ENCODE results near the gene KDM6A.
"Not testable (repeated sequence)": the region's sequence is repeated elsewhere in the genome, so short reads cannot be mapped to it uniquely, and the experiment has no call there.

The KDM6A gene

GRCh38 chrX:44961817-44962607 lies 89.0 kb downstream of the KDM6A start:
- DNase-seq (ENCODE audit: low read depth in 2 of 2) = no peak

GRCh38 chrX:44962944-44963343 lies 90.0 kb downstream of the KDM6A start:
- DNase-seq (ENCODE audit: low read depth in 2 of 2) = no peak

- no peak for DNase-seq (ENCODE audit: low read depth in 2 of 2)
Measured at GRCh38 chrX:44967221-44967620, 94.2 kb downstream of the KDM6A start.

- no peak for DNase-seq (ENCODE audit: low read depth in 2 of 2)
Measured at GRCh38 chrX:44970709-44971108, 97.7 kb downstream of the KDM6A start.

GRCh38 chrX:44971674-44972073 lies 98.7 kb downstream of the KDM6A start:
- no peak for DNase-seq (ENCODE audit: low read depth in 2 of 2)

- DNase-seq (ENCODE audit: low read depth in 2 of 2) = no peak
Measured at GRCh38 chrX:44972132-44972531, 99.1 kb downstream of the KDM6A start.

- DNase-seq (ENCODE audit: low read depth in 2 of 2) = no peak
Measured at GRCh38 chrX:44973420-44973932, 100.5 kb downstream of the KDM6A start.

GRCh38 chrX:44974451-44974850 lies 101.5 kb downstream of the KDM6A start:
- DNase-seq (ENCODE audit: low read depth in 2 of 2) = no peak

GRCh38 chrX:44975666-44976263 lies 102.8 kb downstream of the KDM6A start:
- DNase-seq (ENCODE audit: low read depth in 2 of 2) = no peak

GRCh38 chrX:44978976-44979375 lies 106.0 kb downstream of the KDM6A start:
- no peak for DNase-seq (ENCODE audit: low read depth in 2 of 2)

GRCh38 chrX:44980403-44980802 lies 107.4 kb downstream of the KDM6A start:
- no peak for DNase-seq (ENCODE audit: low read depth in 2 of 2)

- no peak for DNase-seq (ENCODE audit: low read depth in 2 of 2)
Measured at GRCh38 chrX:44980883-44981282, 107.9 kb downstream of the KDM6A start.

GRCh38 chrX:44989995-44990770 lies 117.2 kb downstream of the KDM6A start:
- no peak for DNase-seq (ENCODE audit: low read depth in 2 of 2)

GRCh38 chrX:44992775-44993174 lies 119.8 kb downstream of the KDM6A start:
- DNase-seq (ENCODE audit: low read depth in 2 of 2) = no peak

GRCh38 chrX:44996277-44996676 lies 123.3 kb downstream of the KDM6A start:
- DNase-seq (ENCODE audit: low read depth in 2 of 2) = no peak

- no peak for DNase-seq (ENCODE audit: low read depth in 2 of 2)
Measured at GRCh38 chrX:44997282-44997812, 124.4 kb downstream of the KDM6A start.

- no peak for DNase-seq (ENCODE audit: low read depth in 2 of 2)
Measured at GRCh38 chrX:44997888-44998287, 124.9 kb downstream of the KDM6A start.

GRCh38 chrX:44999237-44999636 lies 126.2 kb downstream of the KDM6A start:
- not testable (repeated sequence) for DNase-seq (ENCODE audit: low read depth in 2 of 2)

GRCh38 chrX:44999872-45000271 lies 126.9 kb downstream of the KDM6A start:
- not testable (repeated sequence) for DNase-seq (ENCODE audit: low read depth in 2 of 2)

GRCh38 chrX:45001048-45001447 lies 128.1 kb downstream of the KDM6A start:
- no peak for DNase-seq (ENCODE audit: low read depth in 2 of 2)

- DNase-seq (ENCODE audit: low read depth in 2 of 2) = no peak
Measured at GRCh38 chrX:45003085-45003484, 130.1 kb downstream of the KDM6A start.
